ENCODE data around the gene NIM1K. TPM values are rescaled to one million over a fixed set of nuclear protein-coding genes. Genes with fewer than 3 reads are reported as not detected.

NIM1K gene
- total RNA-seq, 1 donor from 2014 or later: 0.54 TPM

GRCh38 chr5:43233946-43234345 is 41.9 kb downstream of the NIM1K start:
- H3K4me3 Mint-ChIP-seq (ENCODE audit: unreplicated experiment): no peak overlapping the region

GRCh38 chr5:43236653-43237355 is 44.8 kb downstream of the NIM1K start:
- H3K9me3 Mint-ChIP-seq (ENCODE audit: unreplicated experiment): no peaks in the 10 kb centered on the region
- DNase-seq (ENCODE audit: low read depth) (no peak), FAIRE-seq (no peak)
- Histone ChIP-seq H4K20me1 (ENCODE audit: insufficient read depth, low read length) (no peaks in the 10 kb centered on the region), H3K4me2 (ENCODE audit: low read length) (no peak overlapping the region), H3K4me3 (ENCODE audit: insufficient read depth, low read depth, low read length) (no peak overlapping the region), H3K9me3 (ENCODE audit: insufficient read depth, low read depth, low read length) (no peaks in the 10 kb centered on the region), H3K9ac (ENCODE audit: low read length) (no peak overlapping the region), H3K27me3 (ENCODE audit: insufficient read depth, low read length) (no peaks in the 10 kb centered on the region), H3K4me1 (ENCODE audit: insufficient read depth, low read length) (no peaks in the 10 kb centered on the region), H3K36me3 (ENCODE audit: insufficient read depth, low read length) (no peaks in the 10 kb centered on the region), H3K27ac (ENCODE audit: low read depth, low read length) (no peak overlapping the region), H3K79me2 (ENCODE audit: insufficient read depth, low read length) (no peaks in the 10 kb centered on the region), H2AFZ (ENCODE audit: low read depth, low read length) (no peak overlapping the region)
- no peaks in the 10 kb centered on the region for H3K4me1 Mint-ChIP-seq (ENCODE audit: low read depth, unreplicated experiment)
- H3K27me3 Mint-ChIP-seq (ENCODE audit: low read depth, unreplicated experiment): no peaks in the 10 kb centered on the region
- no peak overlapping the region for H3K4me3 Mint-ChIP-seq (ENCODE audit: unreplicated experiment)
- no peak for TF ChIP-seq EZH2 (IDR thresholded peaks at IDR 0.05; ENCODE audit: insufficient read depth, low read length)
- no peak overlapping the region for H3K27ac Mint-ChIP-seq (ENCODE audit: unreplicated experiment)
- H3K36me3 Mint-ChIP-seq (ENCODE audit: low read depth, unreplicated experiment): no peaks in the 10 kb centered on the region

More at GRCh38 chr5:43233946-43234345, 41.9 kb downstream of the NIM1K start:
- no peak for TF ChIP-seq CTCF (IDR thresholded peaks at IDR 0.05; ENCODE audit: insufficient read depth, low read depth, low read length)
- no peak for TF ChIP-seq EZH2 (IDR thresholded peaks at IDR 0.05; ENCODE audit: insufficient read depth, low read length)
- Mint-ChIP-seq H3K9me3 (ENCODE audit: unreplicated experiment) (no peaks in the 10 kb centered on the region), H3K27me3 (ENCODE audit: low read depth, unreplicated experiment) (no peaks in the 10 kb centered on the region), H3K36me3 (ENCODE audit: low read depth, unreplicated experiment) (no peaks in the 10 kb centered on the region), H3K27ac (ENCODE audit: unreplicated experiment) (no peak overlapping the region), H3K4me1 (ENCODE audit: low read depth, unreplicated experiment) (no peaks in the 10 kb centered on the region)
- H3K79me2 ChIP-seq (ENCODE audit: insufficient read depth, low read length): no peaks in the 10 kb centered on the region
- DNase-seq (ENCODE audit: low read depth): no peak
- no peaks in the 10 kb centered on the region for H4K20me1 ChIP-seq (ENCODE audit: insufficient read depth, low read length)
- H3K27ac ChIP-seq (ENCODE audit: low read depth, low read length): no peak overlapping the region
- H3K4me1 ChIP-seq (ENCODE audit: insufficient read depth, low read length): no peaks in the 10 kb centered on the region
- no peaks in the 10 kb centered on the region for H3K9me3 ChIP-seq (ENCODE audit: insufficient read depth, low read depth, low read length)
- H3K9ac ChIP-seq (ENCODE audit: low read length): no peak overlapping the region
- H3K36me3 ChIP-seq (ENCODE audit: insufficient read depth, low read length): no peaks in the 10 kb centered on the region
- H2AFZ ChIP-seq (ENCODE audit: low read depth, low read length): no peak overlapping the region
- no peak for FAIRE-seq
- no peak overlapping the region for H3K4me2 ChIP-seq (ENCODE audit: low read length)
- H3K27me3 ChIP-seq (ENCODE audit: insufficient read depth, low read length): no peaks in the 10 kb centered on the region
- no peak overlapping the region for H3K4me3 ChIP-seq (ENCODE audit: insufficient read depth, low read depth, low read length)

- Histone ChIP-seq H3K4me1 (ENCODE audit: insufficient read depth, low read length) (no peaks in the 10 kb centered on the region), H3K79me2 (ENCODE audit: insufficient read depth, low read length) (no peaks in the 10 kb centered on the region), H2AFZ (ENCODE audit: low read depth, low read length) (no peak overlapping the region), H3K4me2 (ENCODE audit: low read length) (no peak overlapping the region), H3K36me3 (ENCODE audit: insufficient read depth, low read length) (no peaks in the 10 kb centered on the region), H3K27ac (ENCODE audit: low read depth, low read length) (no peak overlapping the region), H3K9me3 (ENCODE audit: insufficient read depth, low read depth, low read length) (no peaks in the 10 kb centered on the region), H4K20me1 (ENCODE audit: insufficient read depth, low read length) (no peaks in the 10 kb centered on the region), H3K27me3 (ENCODE audit: insufficient read depth, low read length) (peaks cover 3% of the 10 kb centered on the region), H3K4me3 (ENCODE audit: insufficient read depth, low read depth, low read length) (no peak overlapping the region), H3K9ac (ENCODE audit: low read length) (no peak overlapping the region)
- H3K4me3 Mint-ChIP-seq (ENCODE audit: unreplicated experiment): no peak overlapping the region
- FAIRE-seq (no peak), DNase-seq (ENCODE audit: low read depth) (no peak)
- H3K27ac Mint-ChIP-seq (ENCODE audit: unreplicated experiment): no peak overlapping the region
- TF ChIP-seq EZH2 (IDR thresholded peaks at IDR 0.05; ENCODE audit: insufficient read depth, low read length): no peak
- no peak for TF ChIP-seq CTCF (IDR thresholded peaks at IDR 0.05; ENCODE audit: insufficient read depth, low read depth, low read length)
- H3K4me1 Mint-ChIP-seq (ENCODE audit: low read depth, unreplicated experiment): no peaks in the 10 kb centered on the region
- no peaks in the 10 kb centered on the region for H3K36me3 Mint-ChIP-seq (ENCODE audit: low read depth, unreplicated experiment)
- H3K27me3 Mint-ChIP-seq (ENCODE audit: low read depth, unreplicated experiment): peaks cover 9% of the 10 kb centered on the region
- peaks cover 2% of the 10 kb centered on the region for H3K9me3 Mint-ChIP-seq (ENCODE audit: unreplicated experiment)
These were observed 50.2 kb downstream of the NIM1K start for GRCh38 chr5:43242196-43242595.

Measured in astrocyte (in vitro differentiated cells and primary cell).